Kidney (tissue), 14 donors: Measurements from ENCODE around the gene STC2. TPM values are rescaled to one million over a fixed set of nuclear protein-coding genes. Genes with fewer than 3 reads are reported as not detected.

Experiments used
- DNase-seq, 5 donors: peaks; one replicate each; pipeline ENCODE4 v3.0.0-alpha.2; 2013 to 2020
- FAIRE-seq: peaks from 2 replicates; lab custom pipeline; 2012; peaks lifted over from hg19 to GRCh38; lab: Jason Lieb, UNC
- H3K27ac ChIP-seq, 2 donors: one replicate each; pipeline ENCODE4 v1.7.0; 2013; ENCODE audit warnings: low read depth in 2 of 2, low read length in 2 of 2, inconsistent platforms in 1 of 2
- H3K27me3 ChIP-seq: one replicate; pipeline ENCODE4 v1.7.1; 2013; ENCODE audit warnings: low read length, inconsistent platforms; ENCODE audit not compliant: control insufficient read depth, insufficient read depth
- H3K36me3 ChIP-seq, 3 donors: one replicate each; pipeline versions ENCODE4 v1.7.0 to v1.7.1; 2013; ENCODE audit warnings: low read length in 3 of 3, control low read depth in 1 of 3, inconsistent platforms in 1 of 3; ENCODE audit not compliant: insufficient read depth in 3 of 3, control insufficient read depth in 2 of 3
- H3K4me1 ChIP-seq, 3 donors: one replicate each; pipeline versions ENCODE4 v1.7.0 to v1.7.1; 2013; ENCODE audit warnings: low read length in 3 of 3, inconsistent platforms in 1 of 3, low read depth in 1 of 3; ENCODE audit not compliant: control insufficient read depth in 2 of 3, insufficient read depth in 2 of 3
- H3K4me3 ChIP-seq, 3 donors: one replicate each; pipeline versions ENCODE4 v1.7.0 to v1.8.1; 2013; ENCODE audit warnings: low read length in 3 of 3, control low read depth in 1 of 3, inconsistent platforms in 1 of 3
- H3K9ac ChIP-seq, 3 donors: one replicate each; pipeline versions ENCODE4 v1.7.0 to v1.7.1; 2013; ENCODE audit warnings: low read length in 3 of 3, control low read depth in 1 of 3, inconsistent platforms in 1 of 3
- H3K9me3 ChIP-seq, 3 donors: one replicate each; pipeline versions ENCODE4 v1.7.0 to v1.7.1; 2013; ENCODE audit warnings: low read length in 3 of 3, control low read depth in 1 of 3, inconsistent platforms in 1 of 3; ENCODE audit not compliant: control insufficient read depth in 2 of 3, insufficient read depth in 1 of 3
- intact Hi-C: fragments of 100-400 bp; cut with DNase I; formaldehyde crosslinking; loops from one replicate; pipeline ENCODE4 v1.11.1; 2022
- polyA plus RNA-seq: library from polyadenylated mRNA; stranded (reverse); fragments of 350-450 nt; fragmentation: Illumina TruSeq; extraction: RNeasy Lipid Tissue Mini Kit (QIAGEN cat#74804); gene quantifications from one replicate; pipeline ENCODE4 v1.2.3, GENCODE V29; 2014; ENCODE audit warnings: low read depth, low replicate concordance; ENCODE audit not compliant: insufficient read depth
- total RNA-seq: library from RNA; stranded (reverse); fragmentation: NEBNext Ultra II Directional; extraction: Animal tissue kit (Norgen Biotek cat#: 25700); gene quantifications from one replicate; pipeline ENCODE4 v1.2.1, GENCODE V29; 2021
- TF ChIP-seq, protein P1 (sequence below): IDR thresholded peaks from 3 replicates; pipeline ENCODE4 v1.5.1; 2012; ENCODE audit warnings: mild to moderate bottlenecking, moderate library complexity, borderline replicate concordance; ENCODE audit not compliant: insufficient read depth; ENCODE audit errors: extremely low read depth
- donor health status: control.
- donor health status: control.
- donor health status: control.
- donor health status: control.
- donor health status: control.
- donor health status: DM: yes; HTN: yes; CAD: no.
- donor health status: Normal renal cell carcinoma (clear cell type).

The STC2 gene
- total and polyA plus RNA-seq, 2 donors from 2014 or later: 2.1 to 2.7 TPM

GRCh38 chr5:173301695-173302545 lies 26.3 kb downstream of the STC2 start:
- Histone ChIP-seq H3K4me1 (peaks cover 0 to 6% (median 0%) of the 10 kb centered on the region in 3 donors), H3K9me3 (no peaks in the 10 kb centered on the region), H3K4me3 (no peak overlapping the region), H3K27me3 (no peaks in the 10 kb centered on the region), H3K27ac (no peak overlapping the region), H3K36me3 (no peaks in the 10 kb centered on the region), H3K9ac (no peak overlapping the region)
- TF ChIP-seq, protein P1, sequence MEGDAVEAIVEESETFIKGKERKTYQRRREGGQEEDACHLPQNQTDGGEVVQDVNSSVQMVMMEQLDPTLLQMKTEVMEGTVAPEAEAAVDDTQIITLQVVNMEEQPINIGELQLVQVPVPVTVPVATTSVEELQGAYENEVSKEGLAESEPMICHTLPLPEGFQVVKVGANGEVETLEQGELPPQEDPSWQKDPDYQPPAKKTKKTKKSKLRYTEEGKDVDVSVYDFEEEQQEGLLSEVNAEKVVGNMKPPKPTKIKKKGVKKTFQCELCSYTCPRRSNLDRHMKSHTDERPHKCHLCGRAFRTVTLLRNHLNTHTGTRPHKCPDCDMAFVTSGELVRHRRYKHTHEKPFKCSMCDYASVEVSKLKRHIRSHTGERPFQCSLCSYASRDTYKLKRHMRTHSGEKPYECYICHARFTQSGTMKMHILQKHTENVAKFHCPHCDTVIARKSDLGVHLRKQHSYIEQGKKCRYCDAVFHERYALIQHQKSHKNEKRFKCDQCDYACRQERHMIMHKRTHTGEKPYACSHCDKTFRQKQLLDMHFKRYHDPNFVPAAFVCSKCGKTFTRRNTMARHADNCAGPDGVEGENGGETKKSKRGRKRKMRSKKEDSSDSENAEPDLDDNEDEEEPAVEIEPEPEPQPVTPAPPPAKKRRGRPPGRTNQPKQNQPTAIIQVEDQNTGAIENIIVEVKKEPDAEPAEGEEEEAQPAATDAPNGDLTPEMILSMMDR: no peak
- FAIRE-seq (no peak), DNase-seq (peak; percentile 43 to 90 (median 75))
- intact Hi-C loops: no loop called here

- Histone ChIP-seq H3K4me1 (peaks cover 0 to 9% (median 0%) of the 10 kb centered on the region in 3 donors), H3K27me3 (no peaks in the 10 kb centered on the region), H3K36me3 (no peaks in the 10 kb centered on the region), H3K4me3 (peak overlapping the region in 1 of 3 donors; percentile 19), H3K9ac (no peak overlapping the region), H3K27ac (no peak overlapping the region), H3K9me3 (no peaks in the 10 kb centered on the region)
- TF ChIP-seq, protein P1: no peak
- FAIRE-seq (no peak), DNase-seq (peak in 2 of 5 donors; percentile 41 to 62)
- intact Hi-C loops: no loop called here
Observed at GRCh38 chr5:173300389-173301047, 27.7 kb downstream of the STC2 start.

- H3K9ac ChIP-seq: no peak overlapping the region
- FAIRE-seq: no peak
- H3K4me3 ChIP-seq: no peak overlapping the region
- H3K27me3 ChIP-seq: no peaks in the 10 kb centered on the region
- intact Hi-C loops: no loop called here
- no peak for DNase-seq
- TF ChIP-seq, protein P1: no peak
- H3K4me1 ChIP-seq: peaks cover 0 to 9% (median 0%) of the 10 kb centered on the region in 3 donors
- H3K36me3 ChIP-seq: no peaks in the 10 kb centered on the region
- H3K9me3 ChIP-seq: no peaks in the 10 kb centered on the region
- H3K27ac ChIP-seq: no peak overlapping the region
Observed at GRCh38 chr5:173299820-173300219, 28.4 kb downstream of the STC2 start.
